Heart left ventricle (tissue), 13 donors: Measurements from ENCODE around the gene CCDC197.

Source experiments
- CTCF ChIP-seq, 12 donors: fragments of 200-600 bp; sonication (generic) in 4 of 12; IDR thresholded peaks; one replicate each; pipeline versions ENCODE4 v1.5.0 to v1.8.0; 2018 to 2022; ENCODE audit warnings: antibody characterized with exemption in 12 of 12, mild to moderate bottlenecking in 5 of 12
- POLR2A ChIP-seq, 2 donors: fragments of 450-650 bp; IDR thresholded peaks; one replicate each; pipeline ENCODE4 v1.6.1; 2017; ENCODE audit warnings: antibody characterized with exemption in 2 of 2, mild to moderate bottlenecking in 2 of 2, moderate library complexity in 2 of 2
- donor health status: ischemic (EF 13 %, LVEDD 7.1; RV severe dilation, severe dysfunction).
- donor health status: DM: no; HTN: yes; CAD: no.
- donor health status: DM: no; HTN: no; CAD: no.
- donor health status: ischemic (EF 25% LVEDD 6.9; RV normal size, moderate dysfunction).
- donor health status: ischemic (EF 25% LVEDD 5.7; RV mildly dilated, moderate dysfunction).
- donor health status: ischemic (EF 35%, LVEDD 5.7; RV mildly dilated, moderate dysfunction).
- donor health status: nonischemic (EF 11% LVEDD 7.7; RV severe dilation, severe dysfunction).
- donor health status: DM: yes; HTN: yes; CAD: no.
- donor health status: PGD.
- donor health status: ischemic (EF 29% LVEDD 5.4; RV normal size, mild dysfunction).
- donor health status: nonischemic (EF 23%, LVEDD 6.1; RV moderate dilation, normal function).

- no peak for TF ChIP-seq CTCF (IDR thresholded peaks at IDR 0.05)
- TF ChIP-seq POLR2A (IDR thresholded peaks at IDR 0.05) = no peak
Observed at GRCh38 chr14:94056579-94057308, 59.6 kb downstream of the CCDC197 start.
